Stromal cell of bone marrow (primary cell): Measurements from ENCODE around the gene LHX3.

ENCODE experiments used
- DNase-seq: peaks from one replicate; pipeline ENCODE4 v3.0.0-alpha.2; 2012; ENCODE audit warnings: low read depth

Gene LHX3

DNA sequence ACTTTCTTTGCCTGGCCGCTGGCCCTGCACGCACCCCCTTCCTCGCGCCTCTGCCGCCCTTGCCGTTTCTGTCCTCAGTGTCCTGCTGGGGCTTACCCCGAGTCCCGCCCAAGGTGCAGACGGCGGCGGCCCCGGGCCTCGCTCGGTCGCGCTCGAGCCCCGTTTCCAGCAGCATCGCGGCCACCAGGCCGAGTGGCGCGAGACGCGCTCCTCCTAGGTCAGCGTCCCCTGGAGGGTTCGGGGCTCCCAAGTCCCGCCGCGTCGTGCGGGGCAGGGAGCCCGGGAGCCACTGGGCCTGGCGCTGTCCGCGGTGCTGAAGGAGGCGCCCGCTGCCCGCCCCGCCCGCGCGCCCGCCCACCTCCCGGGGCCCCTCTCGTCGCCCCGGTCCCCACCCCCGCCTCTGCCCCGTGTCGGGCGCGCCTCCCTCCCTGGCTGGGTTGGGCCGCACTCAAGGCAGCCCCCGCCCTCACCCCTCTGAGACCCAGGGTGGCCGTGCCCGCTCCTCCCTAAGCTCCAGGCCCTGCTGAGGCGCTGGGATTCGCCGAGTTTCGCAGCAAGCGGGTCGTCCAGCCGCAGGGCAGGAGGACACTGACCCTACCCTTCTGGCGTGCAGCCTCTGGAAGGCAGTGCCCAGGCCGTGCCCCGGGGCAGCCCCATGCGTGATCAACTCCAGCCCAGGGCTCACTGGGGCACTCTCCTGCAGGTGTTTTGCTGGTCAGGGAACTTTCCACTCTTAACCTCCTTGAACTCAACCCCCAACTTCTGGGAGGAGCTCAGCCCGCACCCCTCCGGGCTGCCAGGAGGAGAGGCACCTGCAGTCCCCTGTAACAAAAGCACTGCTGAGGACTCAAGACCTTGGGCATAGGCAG lies at the start of gene LHX3:
Gene LHX3, minus strand, starts transcription at position 291 of the 869 bp plus-strand sequence. Its CDS starts 116 bp downstream, at position 175.
- no peak for DNase-seq

DNA sequence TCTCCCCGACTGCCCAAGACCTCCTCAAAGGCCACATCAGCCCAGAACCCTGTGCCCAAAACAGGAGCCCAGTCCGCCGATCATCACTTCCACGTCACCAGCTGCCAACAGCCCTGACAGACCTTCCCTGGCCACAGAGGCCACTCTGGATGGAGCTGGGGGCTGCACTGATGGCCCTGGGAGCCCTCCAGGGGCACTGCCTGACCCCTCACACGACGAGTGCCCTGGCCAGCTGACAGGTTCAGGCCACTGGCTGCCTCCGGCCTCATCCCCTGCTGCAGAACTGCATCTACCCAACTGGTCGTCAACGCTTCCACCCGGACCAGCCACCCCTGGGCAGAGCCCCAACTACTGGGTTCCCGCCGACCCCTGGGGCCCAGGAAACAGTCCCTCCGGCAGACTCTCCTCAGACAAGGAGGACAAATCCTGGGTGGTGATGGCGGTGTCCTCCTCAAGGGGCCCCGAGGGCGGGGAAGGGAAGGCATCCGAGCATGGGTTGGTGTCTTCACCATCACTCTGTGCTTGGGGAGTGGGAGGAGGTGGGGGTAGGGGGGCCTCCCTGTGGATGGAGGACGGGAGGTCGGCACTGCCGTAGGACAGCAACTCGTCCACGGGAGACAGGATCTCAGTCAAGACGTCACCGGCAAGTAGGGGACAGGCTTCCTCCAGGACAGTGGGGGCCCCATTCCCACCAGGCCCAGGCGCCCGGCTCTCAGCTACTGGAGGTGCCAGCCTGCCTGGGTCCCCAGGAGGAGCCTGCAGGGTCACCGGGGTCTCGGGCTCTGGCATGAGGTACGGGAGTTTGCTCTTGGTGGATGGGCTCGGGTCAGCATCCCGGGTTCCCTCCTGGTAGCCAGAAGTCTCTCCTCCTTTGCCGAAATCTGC lies 48.6 kb upstream of the LHX3 start:
- DNase-seq, result no peak

DNA sequence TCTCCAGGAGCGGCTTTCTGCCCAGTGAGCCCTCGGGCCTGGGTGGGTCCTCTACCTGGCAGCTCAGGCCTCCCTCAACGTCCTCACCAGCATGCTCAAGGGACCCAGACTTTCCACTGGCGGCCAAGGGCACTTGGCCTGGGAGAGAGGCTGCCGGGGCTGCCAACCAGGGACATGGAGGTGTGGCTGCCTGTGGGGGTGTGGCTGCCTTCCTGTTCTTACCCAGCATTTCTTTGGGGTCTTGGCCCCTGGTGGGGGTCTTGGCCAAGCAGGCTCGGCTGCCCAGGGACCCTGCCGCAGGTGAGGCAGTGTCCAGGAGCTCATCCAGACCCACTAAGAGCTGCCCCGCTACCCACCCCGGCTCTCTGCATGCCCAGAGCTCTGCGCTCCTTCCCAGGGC lies 47.9 kb upstream of the LHX3 start:
- no peak for DNase-seq

- DNase-seq, result no peak
Measured at GRCh38 chr9:136252281-136252680, 47.4 kb upstream of the LHX3 start.

DNA sequence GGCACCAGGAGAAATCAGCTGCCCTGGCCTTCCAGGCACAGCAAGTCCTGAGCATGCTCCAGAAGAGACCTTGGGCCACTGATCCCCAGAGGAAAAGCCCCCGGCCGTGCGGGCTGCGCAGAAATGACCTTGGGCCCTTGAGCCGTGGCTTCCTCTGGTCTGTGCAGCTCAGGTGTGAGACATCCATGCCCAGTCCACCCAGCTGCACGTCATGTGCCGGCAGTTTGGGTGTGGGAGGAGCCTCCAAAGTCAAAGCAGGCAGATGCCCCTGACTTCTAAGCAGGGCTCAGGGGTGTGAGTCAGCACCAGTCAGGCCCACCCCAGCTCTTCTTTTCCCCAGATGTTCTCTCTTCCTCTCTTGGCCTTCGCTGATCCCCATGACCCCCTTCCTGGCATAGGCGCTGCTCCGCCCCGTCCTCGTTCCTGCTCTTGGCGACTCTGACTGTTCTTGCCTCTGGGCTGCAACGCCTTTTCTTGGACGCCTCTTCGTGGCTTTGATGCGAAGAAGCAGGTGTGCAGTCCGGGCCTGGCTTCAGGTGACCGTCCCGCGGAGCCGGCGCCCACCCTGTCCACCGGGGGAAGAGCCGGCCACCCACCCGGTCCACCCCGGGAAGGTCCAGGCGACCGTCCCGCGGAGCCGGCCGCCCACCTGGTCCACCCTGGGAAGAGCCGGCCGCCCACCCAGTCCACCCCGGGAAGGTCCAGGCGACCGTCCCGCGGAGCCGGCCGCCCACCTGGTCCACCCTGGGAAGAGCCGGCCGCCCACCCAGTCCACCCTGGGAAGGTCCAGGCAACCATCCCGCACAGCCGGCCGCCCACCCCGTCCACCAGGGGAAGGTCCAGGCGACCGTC lies 46.6 kb upstream of the LHX3 start:
- no peak for DNase-seq

DNA sequence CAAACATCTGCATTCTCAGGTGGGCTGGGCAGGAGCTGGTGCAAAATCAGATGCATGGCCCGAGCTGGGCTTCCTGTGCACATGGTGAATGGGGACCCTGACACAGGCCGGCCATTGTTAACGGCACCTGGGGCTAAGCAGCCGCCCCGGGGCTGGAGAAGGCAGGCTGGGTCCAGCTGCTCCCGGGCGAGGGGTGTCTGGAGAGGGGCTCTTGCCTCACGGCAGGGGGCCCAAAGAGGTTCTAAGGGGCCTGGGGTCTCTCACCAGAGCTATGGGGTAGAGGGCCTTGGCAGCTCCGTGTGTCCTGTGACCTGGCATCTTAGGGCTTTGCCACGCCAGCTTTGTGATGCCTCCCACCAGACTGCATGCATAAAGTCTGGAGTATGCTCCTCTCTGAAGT lies 45.7 kb upstream of the LHX3 start:
- DNase-seq, result no peak

- no peak for DNase-seq
Measured at GRCh38 chr9:136249877-136250559, 45.1 kb upstream of the LHX3 start.

GRCh38 chr9:136248951-136249876 lies 44.3 kb upstream of the LHX3 start:
- no peak for DNase-seq

DNA sequence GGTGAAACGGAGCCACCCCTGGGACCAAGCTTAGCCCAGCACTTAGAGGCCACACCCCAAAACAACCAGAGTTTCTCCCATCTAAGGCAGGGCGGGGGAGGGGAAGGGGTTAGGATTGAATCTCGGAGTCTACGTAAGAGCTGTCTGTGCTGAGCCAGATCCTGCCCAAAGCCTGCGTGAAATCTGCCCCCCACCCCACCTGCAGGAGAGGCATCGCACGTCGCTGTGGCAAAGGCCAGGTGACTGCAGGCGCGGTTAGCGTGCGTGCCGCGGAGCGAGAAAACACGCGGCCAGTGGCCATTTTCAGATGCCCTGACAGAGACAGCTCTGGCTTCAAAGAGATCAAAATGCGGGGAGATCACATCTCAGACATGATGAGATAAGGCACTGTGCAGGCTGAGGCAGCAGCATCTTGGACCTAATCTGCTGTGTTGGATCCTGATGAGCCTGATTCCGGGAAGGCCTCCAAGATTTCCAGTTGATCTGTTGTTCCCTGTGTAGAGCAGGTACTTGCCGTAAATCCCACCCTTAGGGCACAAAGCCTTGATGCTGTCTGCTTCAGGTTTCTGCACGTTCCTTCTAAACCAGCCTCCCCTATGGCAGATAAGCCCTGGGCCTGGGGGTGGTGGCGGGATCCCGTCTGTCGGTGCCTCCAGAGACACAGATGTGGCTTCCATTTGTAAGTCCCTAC lies 43.2 kb upstream of the LHX3 start:
- no peak for DNase-seq

DNA sequence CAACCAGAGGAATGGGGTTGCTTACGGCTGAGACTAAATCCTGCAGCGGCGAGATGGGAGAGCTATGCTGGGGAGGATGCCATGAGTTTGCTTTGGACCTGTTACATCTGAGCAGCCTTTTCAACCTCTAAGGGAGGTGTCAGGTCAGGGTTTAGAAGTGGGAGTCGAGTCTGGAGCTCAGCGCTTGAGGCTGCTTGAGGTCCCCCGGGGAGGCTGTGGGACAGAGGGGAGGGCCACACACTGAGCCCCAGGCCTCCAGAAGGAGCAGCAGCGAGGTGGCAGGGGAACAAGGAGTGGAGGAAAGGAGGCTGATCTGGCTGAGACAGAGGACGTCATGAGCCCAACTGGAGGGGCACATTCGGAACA lies 42.6 kb upstream of the LHX3 start:
- DNase-seq, result no peak

DNA sequence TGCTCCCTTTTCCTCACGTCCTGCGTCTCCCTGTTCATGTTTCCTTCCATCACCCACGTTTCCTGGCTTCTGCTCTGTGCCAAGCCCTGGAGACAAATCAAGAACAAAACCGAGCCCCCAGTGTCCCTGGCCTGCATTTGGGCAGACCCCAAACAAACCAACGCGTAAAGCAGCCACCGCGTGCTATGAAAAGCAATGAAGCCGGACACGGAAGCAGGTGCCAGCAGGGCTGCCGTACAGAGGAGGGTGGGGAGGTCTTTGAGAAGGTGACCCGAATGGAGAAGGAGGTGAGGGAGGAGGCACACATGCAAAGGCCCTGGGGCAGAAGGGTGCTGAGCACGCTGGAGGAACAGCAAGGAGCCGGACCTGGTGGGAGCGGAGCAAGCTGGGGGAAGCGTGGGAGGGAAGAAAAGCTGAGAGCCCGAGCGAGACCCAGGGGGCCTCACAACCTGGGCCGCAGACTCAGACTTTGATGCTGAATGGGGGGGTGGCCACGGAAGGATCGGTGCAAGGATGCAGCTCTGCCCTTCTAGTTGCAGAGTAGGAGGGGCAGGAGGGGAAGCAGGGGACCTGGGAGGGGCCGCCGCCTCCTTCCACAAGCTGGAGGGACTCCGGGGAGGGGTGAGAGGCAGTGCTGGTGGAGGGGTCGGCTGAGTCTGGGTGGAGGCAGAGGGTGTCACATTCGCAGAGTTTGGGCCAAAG lies 42.1 kb upstream of the LHX3 start:
- no peak for DNase-seq

GRCh38 chr9:136245219-136246150 lies 40.6 kb upstream of the LHX3 start, which contains the start of gene QSOX2:
Gene QSOX2 (minus strand): TSS chr9:136245812. CDS start chr9:136245803, 9 bp downstream.
- DNase-seq, result peak; percentile 44

- no peak for DNase-seq
Measured at GRCh38 chr9:136244969-136245218, 40.0 kb upstream of the LHX3 start.

GRCh38 chr9:136244122-136244968 lies 39.4 kb upstream of the LHX3 start:
- no peak for DNase-seq

DNA sequence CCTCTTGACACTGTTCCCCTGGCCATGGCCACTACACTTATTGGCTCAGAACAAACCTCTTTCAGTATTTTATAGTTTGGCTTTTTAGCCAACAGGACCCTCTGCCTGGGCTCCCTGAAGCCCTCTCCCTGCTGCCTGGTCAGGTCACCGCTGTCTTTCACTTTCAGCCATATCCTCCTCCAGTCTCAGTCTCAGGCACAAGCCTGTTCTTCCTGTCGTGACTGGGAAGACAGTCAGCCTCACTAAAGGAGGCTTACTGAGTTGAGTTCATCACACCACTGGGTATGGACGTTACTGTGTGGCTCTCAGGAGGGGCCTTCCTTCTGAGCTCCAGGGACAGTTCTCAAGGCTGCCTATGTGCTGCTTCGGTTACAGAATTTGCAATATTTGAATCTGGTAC lies 38.7 kb upstream of the LHX3 start:
- no peak for DNase-seq

- DNase-seq, result no peak
Measured at GRCh38 chr9:136242918-136243525, 38.1 kb upstream of the LHX3 start.

DNA sequence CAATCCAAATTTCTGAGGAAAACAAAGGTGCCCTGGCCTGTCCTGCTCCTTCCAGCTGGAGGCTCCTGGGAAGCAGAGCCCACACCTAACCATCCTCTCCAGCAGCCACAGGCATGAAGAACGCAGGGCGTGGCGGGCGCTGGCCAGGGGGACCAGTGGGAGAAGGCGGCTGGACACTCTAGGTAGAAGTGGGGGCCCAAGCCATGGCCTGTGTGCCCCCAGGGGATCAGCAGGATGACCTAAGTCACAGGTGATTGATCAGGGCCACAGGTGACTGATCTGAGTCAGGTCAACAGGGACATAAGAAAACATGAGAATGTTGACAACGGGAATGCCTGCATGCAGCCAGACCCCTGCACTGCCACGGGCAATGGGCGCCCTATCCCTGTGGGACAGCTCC lies 37.3 kb upstream of the LHX3 start:
- no peak for DNase-seq
